GM10266 (cell line): Measurements from ENCODE around the gene GTF2A1L.

Experiments
- DNase-seq: peaks from one replicate; pipeline ENCODE4 v3.0.0; 2012; ENCODE audit errors: extremely low spot score
- CTCF ChIP-seq: IDR thresholded peaks from 2 replicates; pipeline ENCODE4 v1.5.1; 2012; ENCODE audit warnings: mild to moderate bottlenecking, low read depth; ENCODE audit not compliant: control insufficient read depth, insufficient read depth; ENCODE audit errors: missing control alignments

Gene GTF2A1L, protein sequence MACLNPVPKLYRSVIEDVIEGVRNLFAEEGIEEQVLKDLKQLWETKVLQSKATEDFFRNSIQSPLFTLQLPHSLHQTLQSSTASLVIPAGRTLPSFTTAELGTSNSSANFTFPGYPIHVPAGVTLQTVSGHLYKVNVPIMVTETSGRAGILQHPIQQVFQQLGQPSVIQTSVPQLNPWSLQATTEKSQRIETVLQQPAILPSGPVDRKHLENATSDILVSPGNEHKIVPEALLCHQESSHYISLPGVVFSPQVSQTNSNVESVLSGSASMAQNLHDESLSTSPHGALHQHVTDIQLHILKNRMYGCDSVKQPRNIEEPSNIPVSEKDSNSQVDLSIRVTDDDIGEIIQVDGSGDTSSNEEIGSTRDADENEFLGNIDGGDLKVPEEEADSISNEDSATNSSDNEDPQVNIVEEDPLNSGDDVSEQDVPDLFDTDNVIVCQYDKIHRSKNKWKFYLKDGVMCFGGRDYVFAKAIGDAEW

GRCh38 chr2:48617618-48618017 lies at the start of gene GTF2A1L:
TSS of gene GTF2A1L (plus strand) at chr2:48617856. CDS start at chr2:48617875, 19 bp downstream.
- no peak for DNase-seq
- TF ChIP-seq CTCF = no peak

- DNase-seq = no peak
- TF ChIP-seq CTCF = no peak
These were observed 49.1 kb upstream of the GTF2A1L start for GRCh38 chr2:48568547-48568946.

GRCh38 chr2:48569433-48569832 lies 48.2 kb upstream of the GTF2A1L start:
- no peak for TF ChIP-seq CTCF
- no peak for DNase-seq

- no peak for TF ChIP-seq CTCF
- no peak for DNase-seq
These were observed 44.8 kb upstream of the GTF2A1L start for GRCh38 chr2:48572816-48573215.

DNA sequence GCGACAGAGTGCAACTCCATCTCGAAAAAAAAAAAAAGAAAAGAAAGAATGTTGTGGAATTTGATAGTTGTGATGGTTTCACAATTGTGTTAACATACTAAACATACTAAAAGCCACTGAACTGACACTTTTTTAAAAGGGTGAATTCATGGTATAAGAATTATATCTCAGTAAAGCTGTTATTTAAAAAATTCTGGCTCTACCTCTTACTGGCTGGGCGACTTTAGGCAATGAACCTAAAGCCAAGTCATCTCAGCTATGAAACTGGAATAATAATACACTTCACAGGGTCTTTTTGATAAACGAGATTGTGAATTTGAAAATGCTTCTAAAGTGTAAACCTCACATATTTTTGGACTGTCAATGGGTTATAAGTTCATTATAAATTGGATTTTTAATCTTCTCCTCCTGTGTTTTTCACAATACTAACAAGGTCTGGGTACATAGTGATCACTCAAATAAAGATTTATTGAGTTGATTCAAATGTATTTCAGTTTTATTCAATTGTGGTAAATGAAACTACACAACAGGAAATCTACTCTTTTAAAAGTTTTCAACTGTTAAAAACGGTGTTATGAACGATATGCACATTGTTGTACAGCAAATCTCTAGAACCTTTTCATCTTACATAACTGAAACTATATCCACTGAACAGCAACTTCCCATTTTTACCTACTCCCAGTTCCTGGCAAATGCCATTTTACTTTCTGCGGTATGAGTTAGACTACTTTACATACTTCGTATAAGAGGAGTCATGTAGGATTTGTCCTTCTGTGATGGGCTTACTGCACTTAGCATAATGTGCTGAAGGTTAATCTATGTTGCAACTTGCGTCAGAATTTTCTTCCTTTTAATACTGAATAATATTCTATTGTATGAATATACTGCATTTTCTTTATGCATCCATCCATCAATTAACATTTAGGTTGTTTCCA lies 43.0 kb upstream of the GTF2A1L start:
- no peak for DNase-seq
- TF ChIP-seq CTCF = no peak

DNA sequence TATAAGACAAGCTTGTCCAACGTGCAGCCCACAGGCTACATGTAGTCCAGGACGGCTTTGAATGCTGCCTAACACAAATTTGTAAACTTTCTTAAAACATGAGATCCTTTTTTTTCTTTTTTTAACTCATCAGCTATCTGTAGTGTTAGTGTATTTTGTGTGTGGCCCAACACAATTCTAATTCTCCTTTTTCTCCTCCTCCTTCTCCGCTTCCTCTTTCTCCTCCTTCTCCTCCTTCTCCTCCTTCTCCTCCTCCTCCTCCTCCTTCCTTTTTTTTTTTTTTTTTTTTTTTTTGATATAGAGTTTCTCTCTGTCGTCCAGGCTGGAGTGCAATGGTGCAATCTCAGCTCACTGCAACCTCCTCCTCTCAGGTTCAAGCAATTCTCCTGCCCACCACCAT lies 39.3 kb upstream of the GTF2A1L start:
- no peak for TF ChIP-seq CTCF
- no peak for DNase-seq
